ENCODE measurements around the gene CCDC148.
A peak's percentile ranks its signal among the peaks of the same experiment; 100 is the strongest.
"Not testable (repeated sequence)": the region's sequence is repeated elsewhere in the genome, so short reads cannot be mapped to it uniquely, and the experiment has no call there.

Gene CCDC148

DNA sequence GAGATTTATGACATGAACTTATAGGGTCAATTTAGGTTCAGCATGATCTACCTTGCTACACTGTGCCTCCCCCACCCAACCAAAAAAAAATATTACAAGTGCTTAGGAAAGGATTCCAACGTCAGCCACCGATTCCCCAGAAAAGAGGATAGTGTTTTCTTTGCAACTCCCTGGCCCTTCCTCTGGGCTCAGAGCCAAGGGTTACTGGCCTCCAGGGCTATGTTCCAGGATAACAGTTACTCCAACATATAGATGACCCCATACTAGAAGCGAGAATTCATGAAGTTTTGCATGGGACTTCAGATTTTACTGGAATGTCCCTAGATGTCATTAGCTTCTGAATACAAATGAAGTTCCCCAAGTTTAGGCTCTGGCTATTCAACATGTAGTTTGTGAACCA is 182.8 kb downstream of the CCDC148 start:
- DNase-seq: no peak

GRCh38 chr2:158270536-158270935 is 186.0 kb downstream of the CCDC148 start:
- DNase-seq: no peak

DNA sequence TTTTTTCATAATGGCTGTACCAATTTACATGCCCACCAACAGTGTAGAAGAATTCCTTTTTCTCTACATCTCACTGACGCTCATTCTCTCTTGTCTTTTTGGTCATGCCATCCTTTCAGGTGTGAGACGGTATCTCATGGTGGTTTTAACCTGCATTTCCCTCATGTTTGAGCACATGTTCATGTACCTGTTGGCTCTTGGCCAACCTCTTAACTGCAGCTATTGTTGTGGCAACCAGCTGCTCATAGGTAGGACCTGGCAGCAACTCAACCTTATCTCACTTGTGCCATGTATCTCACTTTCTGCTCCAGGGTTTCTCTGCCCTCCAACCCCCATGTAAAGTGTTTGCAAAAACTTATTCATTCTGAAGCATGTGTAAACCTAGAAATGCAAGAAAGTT is 187.4 kb downstream of the CCDC148 start:
- no peak for DNase-seq

DNA sequence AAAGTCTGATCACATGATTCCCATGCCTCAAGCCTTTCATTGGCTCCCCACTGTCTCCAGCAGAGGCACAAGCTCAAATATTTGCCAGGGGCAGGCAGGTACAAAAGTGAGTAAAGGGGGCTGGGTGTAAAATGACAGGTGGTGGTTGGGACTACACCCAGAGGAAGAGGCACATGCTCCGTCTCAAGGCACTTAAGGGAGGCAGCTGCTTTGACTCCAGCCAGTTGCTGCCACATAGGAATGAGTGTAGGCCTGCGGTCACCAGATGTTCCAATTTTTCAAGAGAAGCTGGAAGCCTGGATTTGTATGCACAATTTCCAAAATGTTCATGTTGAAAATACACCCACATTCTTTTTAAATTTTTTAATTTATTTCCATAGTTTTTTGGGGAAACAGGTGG is 190.4 kb downstream of the CCDC148 start:
- DNase-seq: no peak

GRCh38 chr2:158255257-158255656 is 201.3 kb downstream of the CCDC148 start:
- no peak for DNase-seq

- no peak for DNase-seq
These were observed 203.4 kb downstream of the CCDC148 start for GRCh38 chr2:158253170-158253569.

- DNase-seq: no peak
These were observed 205.2 kb downstream of the CCDC148 start for GRCh38 chr2:158251356-158251755.

GRCh38 chr2:158243392-158243791 is 213.2 kb downstream of the CCDC148 start:
- no peak for DNase-seq

- DNase-seq: no peak
These were observed 214.3 kb downstream of the CCDC148 start for GRCh38 chr2:158242280-158242679.

DNA sequence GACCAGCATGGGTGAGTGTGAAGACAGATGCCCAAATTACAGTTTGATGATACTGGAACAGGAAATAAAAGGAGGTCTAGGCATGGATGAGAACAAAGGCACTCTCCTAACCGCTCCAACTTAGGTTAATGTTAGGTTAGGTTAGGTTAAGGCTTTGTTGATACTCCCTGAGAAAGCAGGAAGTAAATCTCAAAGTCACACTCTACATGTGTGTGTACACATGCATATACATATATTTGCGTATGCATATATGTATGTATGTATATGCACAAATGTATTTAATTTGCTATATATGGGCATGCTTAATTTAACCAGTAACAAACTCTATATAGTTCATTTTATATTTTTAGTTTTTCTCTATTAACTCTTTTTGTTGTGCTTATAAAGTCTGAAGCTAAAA is 215.6 kb downstream of the CCDC148 start:
- no peak for DNase-seq

GRCh38 chr2:158239271-158239670 is 217.3 kb downstream of the CCDC148 start:
- DNase-seq: no peak

DNA sequence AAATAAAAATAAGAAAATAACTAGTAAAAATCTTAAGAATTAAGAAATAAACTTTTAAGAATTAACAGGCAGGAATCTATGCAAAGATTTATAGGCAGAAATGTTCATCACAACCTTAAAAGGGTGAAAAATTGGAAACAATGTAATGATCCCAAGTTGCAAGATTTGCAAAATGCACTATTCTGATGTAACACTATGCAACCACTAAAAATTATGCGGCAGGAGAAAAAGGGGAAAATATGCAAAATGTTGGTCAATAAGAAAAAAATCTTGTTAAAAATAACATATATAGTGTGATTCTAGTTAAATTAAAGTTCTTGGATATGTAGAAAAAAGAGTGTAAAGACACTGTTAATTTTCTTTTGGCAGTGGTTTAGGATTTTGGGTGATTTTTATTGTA is 222.1 kb downstream of the CCDC148 start:
- DNase-seq: no peak

DNA sequence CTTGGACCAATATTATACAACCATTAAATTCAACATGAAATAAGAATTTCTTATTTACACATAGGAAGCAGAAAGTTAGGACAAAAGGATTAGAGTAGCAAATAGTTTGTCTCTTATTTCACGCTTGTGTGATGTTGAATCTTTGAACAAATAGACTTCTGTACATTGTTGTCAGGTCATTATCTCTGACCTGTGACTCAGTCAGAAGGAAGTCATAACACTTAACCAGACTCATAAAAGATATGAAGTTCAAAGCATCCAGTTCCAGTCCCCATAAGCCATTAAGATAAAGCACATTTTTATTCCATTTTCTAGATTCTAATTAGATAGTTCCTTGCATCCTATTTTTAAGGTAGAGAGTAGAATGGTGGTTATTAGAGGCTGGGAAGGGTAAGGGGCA is 224.1 kb downstream of the CCDC148 start:
- no peak for DNase-seq

DNA sequence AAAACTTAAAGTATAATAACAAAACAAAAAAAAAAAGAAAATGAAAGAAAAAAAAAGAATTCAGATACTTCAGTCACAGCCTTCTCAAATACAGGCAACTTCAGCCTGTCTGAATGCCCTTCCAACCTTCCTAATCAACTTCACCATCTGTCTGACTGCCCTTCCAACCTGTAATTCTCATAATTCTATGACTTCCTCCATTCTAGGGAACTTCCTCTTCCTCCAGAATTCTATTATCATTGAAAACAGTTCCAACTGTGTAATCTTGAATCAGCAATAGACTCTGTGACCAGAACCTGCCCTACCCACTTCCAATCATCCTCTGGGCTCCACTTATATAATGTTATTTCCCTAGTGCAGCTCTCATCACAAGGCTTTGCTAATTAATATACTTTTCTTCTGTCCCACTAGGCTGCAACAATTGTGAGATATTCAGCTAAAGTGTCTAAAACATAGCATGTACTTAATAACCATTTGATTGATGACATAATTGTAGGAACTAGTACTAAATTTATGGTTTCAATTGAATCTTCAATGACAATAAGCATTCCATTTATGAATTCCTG is 227.5 kb downstream of the CCDC148 start:
- DNase-seq: no peak

GRCh38 chr2:158223066-158223465 is 233.5 kb downstream of the CCDC148 start:
- not testable (repeated sequence) for DNase-seq

DNA sequence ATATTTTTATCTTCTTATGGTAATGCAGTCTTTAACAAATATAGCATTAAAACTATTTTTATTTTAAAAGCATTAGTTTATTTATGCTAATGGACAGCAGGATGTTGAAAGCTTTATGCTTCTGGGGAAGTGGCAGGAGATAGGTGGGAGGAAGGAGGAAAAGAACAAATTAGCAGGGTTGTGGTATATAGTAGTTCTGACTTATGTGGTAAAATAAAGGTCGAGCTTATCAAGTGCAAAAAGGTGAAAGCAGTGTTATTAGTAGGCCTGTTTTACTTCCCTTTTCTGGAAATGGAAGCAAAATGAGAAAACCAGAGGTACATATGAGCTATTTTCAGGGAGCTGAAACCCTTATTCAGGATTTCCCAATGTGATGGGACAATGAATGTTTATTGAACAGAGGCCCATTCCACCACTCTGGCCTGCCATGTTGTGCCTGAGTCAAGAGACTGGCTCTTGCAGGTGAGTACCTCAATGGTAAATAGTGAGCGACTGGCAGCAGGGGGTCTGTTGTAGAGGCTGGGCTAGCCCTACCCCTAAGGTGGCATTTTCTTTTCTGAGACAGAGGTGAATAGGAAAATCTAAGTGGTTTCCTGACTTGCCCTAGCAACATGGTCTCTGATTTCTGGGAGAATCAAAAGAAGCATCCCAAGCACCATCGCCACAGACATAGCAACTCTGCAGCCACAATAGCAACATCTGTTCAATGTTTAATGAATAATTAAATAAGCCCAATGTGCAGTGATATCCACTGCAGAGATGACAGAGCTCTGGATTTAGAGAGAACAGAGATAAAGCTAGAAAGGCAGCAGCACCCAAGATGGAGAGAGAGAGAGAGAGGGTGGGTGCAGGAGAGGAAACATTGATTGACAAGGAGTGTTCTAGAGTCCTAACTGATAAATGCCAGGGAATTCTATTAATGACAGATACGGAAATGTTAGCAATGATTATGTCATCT is 235.2 kb downstream of the CCDC148 start:
- no peak for DNase-seq

DNA sequence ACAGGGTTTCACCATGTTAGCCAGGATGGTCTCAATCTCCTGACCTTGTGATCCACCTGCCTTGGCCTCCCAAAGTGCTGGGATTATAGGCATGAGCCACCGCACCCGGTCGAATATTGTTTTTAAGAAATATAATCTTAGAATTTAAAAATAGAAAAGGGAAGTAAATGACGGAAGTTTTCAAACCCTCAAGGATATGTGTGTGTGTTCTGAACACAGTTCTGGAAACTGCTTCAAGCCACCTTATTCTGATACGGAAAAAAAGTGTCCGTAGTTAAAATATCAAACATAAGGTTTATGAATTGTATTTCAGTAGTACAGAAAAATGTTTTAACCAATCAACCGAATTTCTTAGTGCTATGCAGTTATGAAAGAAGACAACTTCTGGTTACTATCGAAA is 239.0 kb downstream of the CCDC148 start:
- DNase-seq: peak; percentile 18 to 48

GRCh38 chr2:158214431-158214830 is 242.1 kb downstream of the CCDC148 start:
- DNase-seq: peak; percentile 73 to 76

DNA sequence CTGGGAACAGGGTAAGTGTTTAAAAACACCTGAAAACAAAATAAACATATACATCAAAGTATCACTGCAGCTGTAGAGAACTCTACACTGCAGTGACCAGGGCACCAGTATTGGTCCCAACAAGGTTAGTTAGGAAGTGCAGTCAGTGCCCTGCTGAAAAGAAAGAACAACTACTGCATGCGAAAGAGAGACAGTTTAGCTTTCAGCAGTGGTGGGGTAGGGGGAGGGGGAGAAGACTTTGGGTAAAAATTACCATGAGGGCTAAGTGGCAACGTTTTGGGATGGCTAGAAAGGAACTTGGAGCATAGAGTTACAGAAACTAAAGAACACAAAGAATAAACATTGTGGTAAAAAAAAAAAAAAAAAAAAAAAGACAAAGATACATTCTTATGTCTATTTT is 242.8 kb downstream of the CCDC148 start:
- DNase-seq: no peak

- no peak for DNase-seq
These were observed 244.3 kb downstream of the CCDC148 start for GRCh38 chr2:158212301-158212700.

- no peak for DNase-seq
These were observed 245.1 kb downstream of the CCDC148 start for GRCh38 chr2:158211502-158211901.

GRCh38 chr2:158207354-158207753 is 249.2 kb downstream of the CCDC148 start:
- DNase-seq: no peak

GRCh38 chr2:158205215-158205614 is 251.3 kb downstream of the CCDC148 start:
- DNase-seq: no peak

DNA sequence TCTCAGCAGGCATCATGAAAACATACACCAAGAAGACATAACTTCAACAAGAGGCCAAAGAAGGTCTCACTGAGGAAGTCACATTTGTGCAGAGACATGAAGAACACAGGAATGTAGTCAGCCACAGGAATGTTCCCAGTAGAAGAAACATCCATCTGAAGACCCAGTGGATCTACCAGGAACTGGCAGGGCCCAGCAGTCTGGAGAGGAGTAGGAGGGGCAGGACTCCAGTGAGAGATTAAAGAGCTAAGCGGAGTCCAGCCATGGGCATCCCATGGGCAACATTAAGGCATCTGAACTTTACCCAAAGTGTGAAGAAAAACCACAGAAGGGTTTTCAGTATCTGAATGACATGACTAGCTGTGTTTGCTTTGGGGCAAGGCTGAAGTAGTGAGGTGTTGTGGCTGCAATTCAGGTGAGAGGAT is 251.8 kb downstream of the CCDC148 start:
- no peak for DNase-seq

All from inflammatory macrophage (primary cell).